ENCODE results near the gene STX8. TPM values are rescaled to one million over a fixed set of nuclear protein-coding genes. Genes with fewer than 3 reads are reported as not detected.

The STX8 gene
- total RNA-seq, 2 donors from 2014 or later, result 41.6 to 57.2 TPM

DNA sequence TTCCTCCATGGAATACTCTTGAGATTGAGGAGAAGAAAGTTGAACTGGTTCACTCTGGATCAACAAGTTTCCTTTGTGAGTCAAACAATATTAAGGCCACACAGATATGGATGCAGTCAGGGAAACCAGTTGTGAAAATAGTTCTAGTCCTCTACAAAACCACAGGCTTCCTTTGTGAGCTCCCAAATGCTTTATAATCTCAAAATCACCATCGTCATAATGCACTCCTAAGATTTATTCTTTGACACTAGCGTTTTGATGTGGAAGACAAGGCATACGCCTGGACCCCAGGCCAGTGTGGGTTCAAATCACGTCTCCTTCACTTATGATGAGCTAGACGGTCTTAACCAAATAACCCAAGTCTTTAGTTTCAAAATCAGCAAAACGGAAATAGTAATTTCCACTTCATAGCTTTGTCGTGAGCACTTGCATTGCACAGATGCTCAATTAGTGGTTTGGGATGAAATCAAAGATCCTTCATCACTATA is 142.6 kb downstream of the STX8 start:
- no peaks in the 10 kb centered on the region for H3K36me3 ChIP-seq
- H3K9ac ChIP-seq (ENCODE audit: low read depth in 2 of 2, low read length in 2 of 2), result no peak overlapping the region
- intact Hi-C loops (cut with DNase I), result no loop called here
- H3K27me3 ChIP-seq, result no peaks in the 10 kb centered on the region
- DNase-seq, result no peak
- H3K9me3 ChIP-seq, result no peaks in the 10 kb centered on the region
- H3K27ac ChIP-seq, result no peak overlapping the region
- TF ChIP-seq, protein P1, sequence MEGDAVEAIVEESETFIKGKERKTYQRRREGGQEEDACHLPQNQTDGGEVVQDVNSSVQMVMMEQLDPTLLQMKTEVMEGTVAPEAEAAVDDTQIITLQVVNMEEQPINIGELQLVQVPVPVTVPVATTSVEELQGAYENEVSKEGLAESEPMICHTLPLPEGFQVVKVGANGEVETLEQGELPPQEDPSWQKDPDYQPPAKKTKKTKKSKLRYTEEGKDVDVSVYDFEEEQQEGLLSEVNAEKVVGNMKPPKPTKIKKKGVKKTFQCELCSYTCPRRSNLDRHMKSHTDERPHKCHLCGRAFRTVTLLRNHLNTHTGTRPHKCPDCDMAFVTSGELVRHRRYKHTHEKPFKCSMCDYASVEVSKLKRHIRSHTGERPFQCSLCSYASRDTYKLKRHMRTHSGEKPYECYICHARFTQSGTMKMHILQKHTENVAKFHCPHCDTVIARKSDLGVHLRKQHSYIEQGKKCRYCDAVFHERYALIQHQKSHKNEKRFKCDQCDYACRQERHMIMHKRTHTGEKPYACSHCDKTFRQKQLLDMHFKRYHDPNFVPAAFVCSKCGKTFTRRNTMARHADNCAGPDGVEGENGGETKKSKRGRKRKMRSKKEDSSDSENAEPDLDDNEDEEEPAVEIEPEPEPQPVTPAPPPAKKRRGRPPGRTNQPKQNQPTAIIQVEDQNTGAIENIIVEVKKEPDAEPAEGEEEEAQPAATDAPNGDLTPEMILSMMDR (IDR thresholded peaks at IDR 0.05), result no peak
- no peaks in the 10 kb centered on the region for H3K4me1 ChIP-seq
- H3K4me3 ChIP-seq, result no peak overlapping the region

DNA sequence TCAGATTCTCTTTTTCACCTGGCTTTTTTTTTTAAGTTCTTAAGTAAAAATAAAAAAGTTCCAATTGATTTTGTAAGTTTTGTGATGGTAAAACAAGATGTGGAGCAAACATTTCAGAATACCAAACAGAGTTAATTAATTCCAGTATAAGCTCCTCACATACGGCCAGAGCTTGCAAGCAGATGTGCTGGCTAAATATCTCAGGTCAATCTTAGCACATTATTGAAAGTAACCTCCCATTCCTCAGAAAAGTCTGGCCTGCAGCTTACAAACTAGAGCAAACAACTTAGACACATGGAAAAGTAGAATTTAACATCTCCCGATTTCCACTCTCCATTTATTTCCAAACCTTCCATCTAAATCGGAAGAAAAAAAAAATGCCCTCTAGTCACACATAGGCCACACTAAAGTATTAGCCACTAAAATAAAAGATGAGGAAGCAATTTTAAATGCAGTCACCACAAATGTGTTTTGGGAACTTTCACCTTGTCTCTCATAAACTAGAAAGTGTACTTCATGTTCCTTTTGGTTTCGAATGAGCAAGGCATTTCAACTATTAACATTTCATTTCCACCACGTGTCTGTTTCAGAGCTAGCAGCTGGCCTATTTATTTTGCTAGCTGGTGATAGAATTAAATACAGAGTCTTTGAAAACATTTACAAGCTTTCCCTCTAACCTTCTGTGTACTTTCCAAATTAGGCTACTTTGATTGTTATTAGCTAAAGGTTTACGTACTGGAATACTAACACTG is 143.3 kb downstream of the STX8 start:
- no peak for DNase-seq
- TF ChIP-seq, protein P1 (IDR thresholded peaks at IDR 0.05), result no peak
- H3K9me3 ChIP-seq, result no peaks in the 10 kb centered on the region
- no peak overlapping the region for H3K9ac ChIP-seq (ENCODE audit: low read depth in 2 of 2, low read length in 2 of 2)
- H3K27ac ChIP-seq, result no peak overlapping the region
- H3K4me1 ChIP-seq, result no peaks in the 10 kb centered on the region
- intact Hi-C loops (cut with DNase I), result no loop called here
- no peak overlapping the region for H3K4me3 ChIP-seq
- H3K27me3 ChIP-seq, result no peaks in the 10 kb centered on the region
- no peaks in the 10 kb centered on the region for H3K36me3 ChIP-seq

DNA sequence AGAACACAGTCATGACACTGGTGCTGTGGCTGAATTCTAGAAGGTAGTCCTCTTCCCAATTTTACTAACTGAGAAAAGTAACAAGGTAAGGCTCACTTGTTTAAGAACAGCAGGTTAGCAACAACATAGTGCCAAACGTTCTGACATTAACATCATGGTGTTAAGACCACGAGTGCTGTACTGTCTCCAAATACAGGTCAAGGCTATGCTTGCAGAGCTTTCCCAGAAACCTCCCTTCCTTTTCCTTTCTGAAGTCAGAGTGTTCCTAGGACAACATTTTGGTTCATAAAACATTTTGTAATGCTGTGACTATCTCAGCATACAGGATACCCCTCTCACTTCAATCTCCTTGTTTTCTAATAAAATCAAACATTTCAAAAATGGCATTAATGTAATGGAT is 144.0 kb downstream of the STX8 start:
- Histone ChIP-seq H3K9me3 (no peaks in the 10 kb centered on the region), H3K36me3 (no peaks in the 10 kb centered on the region), H3K27ac (no peak overlapping the region), H3K4me3 (no peak overlapping the region), H3K9ac (ENCODE audit: low read depth in 2 of 2, low read length in 2 of 2) (no peak overlapping the region), H3K27me3 (no peaks in the 10 kb centered on the region), H3K4me1 (no peaks in the 10 kb centered on the region)
- TF ChIP-seq, protein P1 (IDR thresholded peaks at IDR 0.05), result no peak
- DNase-seq, result no peak
- intact Hi-C loops (cut with DNase I), result no loop called here

DNA sequence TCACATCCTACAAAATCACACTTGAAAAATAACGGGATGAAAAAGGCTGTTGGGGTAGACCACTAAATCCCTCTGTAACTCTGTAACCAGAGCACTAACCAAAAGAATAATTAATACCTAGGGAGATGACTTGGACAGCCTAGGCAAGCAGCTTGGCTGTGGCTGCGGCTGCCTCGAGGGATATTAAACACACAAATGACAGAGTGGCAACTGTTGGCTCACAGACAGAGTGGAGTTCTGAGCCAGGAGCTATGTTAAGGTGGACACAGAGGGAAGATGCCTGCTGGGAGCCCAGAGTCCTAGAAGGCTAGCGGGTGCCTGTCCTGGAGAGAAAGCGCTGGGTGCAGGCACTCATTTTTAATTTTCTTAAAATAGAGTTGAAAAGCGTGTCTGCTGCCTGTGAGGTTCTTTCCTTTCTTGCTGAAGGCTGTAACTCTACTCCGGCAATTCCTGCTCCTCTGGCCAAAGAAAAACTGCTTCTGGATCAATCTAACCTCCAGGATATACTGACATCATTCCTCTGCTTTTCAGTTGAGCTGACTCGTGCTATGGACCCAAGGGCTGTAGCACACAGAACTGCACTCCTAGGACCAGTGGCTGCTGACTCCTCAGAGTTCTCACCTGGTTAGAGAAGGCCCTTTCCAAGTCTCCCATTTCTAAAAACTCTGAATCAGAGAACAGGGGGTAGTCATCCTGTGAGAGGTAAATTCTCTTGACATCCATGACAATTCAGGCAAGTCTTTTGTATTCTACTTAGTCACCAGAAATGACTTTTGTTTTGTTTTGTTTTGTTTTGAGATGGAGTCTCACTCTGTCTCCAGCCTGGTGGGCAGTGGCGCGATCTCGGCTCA is 147.9 kb downstream of the STX8 start:
- H3K36me3 ChIP-seq, result no peaks in the 10 kb centered on the region
- no peak overlapping the region for H3K4me3 ChIP-seq
- TF ChIP-seq, protein P1 (IDR thresholded peaks at IDR 0.05), result no peak
- intact Hi-C loops (cut with DNase I), result no loop called here
- H3K9me3 ChIP-seq, result no peaks in the 10 kb centered on the region
- H3K4me1 ChIP-seq, result no peaks in the 10 kb centered on the region
- no peak overlapping the region for H3K27ac ChIP-seq
- DNase-seq, result no peak
- no peaks in the 10 kb centered on the region for H3K27me3 ChIP-seq
- no peak overlapping the region for H3K9ac ChIP-seq (ENCODE audit: low read depth in 2 of 2, low read length in 2 of 2)

DNA sequence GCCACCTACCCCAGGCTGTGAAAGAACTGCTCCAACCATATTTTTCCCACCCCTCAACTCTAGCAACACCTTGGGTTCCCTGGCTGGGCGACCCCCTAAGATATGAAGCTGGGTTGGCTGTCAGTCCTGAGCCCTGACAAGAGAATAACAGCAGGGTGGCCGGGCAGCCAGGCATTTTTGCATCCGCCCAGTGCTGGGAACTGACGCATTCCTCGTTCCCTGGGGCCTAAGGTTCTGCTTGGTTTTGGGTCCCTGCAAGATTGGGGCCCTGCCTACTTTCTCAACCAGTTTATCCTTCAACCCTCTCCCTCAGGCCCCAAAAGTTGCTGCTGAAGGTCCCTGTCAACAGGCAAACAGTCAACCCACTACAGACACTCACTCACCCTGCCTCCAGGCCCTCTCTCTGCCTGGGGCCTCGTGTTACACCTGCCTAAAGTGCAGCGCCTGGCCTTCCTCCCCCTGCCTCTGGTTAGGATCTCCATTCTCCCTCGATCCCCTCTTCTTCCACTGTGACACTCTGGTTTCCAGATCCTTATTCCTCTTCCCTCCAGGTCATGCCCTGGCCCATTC is 151.5 kb downstream of the STX8 start:
- intact Hi-C loops (cut with DNase I), result no loop called here

More for the DNA sequence above, 151.5 kb downstream of the STX8 start:
- Histone ChIP-seq H3K9me3 (no peaks in the 10 kb centered on the region), H3K36me3 (no peaks in the 10 kb centered on the region), H3K27ac (no peak overlapping the region), H3K27me3 (no peaks in the 10 kb centered on the region), H3K4me1 (no peaks in the 10 kb centered on the region), H3K4me3 (no peak overlapping the region), H3K9ac (ENCODE audit: low read depth in 2 of 2, low read length in 2 of 2) (no peak overlapping the region)
- TF ChIP-seq, protein P1 (IDR thresholded peaks at IDR 0.05), result no peak
- no peak for DNase-seq
